Activated CD4-positive, alpha-beta T cell treated with anti-CD3 and anti-CD28 coated beads, Interleukin-2, amount 10 ng/mL, durations not matched to agents 7 days and 5 days (primary cell): Measurements from ENCODE around the gene C19orf44. TPM values are rescaled to one million over a fixed set of nuclear protein-coding genes. Genes with fewer than 3 reads are reported as not detected.
"Not testable (repeated sequence)": the region's sequence is repeated elsewhere in the genome, so short reads cannot be mapped to it uniquely, and the experiment has no call there.

Experiments used
- CTCF ChIA-PET: fragments of 350-600 bp; sonication (Branson Sonifier 250); formaldehyde crosslinking; loops from one replicate; lab custom pipeline; 2021; ENCODE audit warnings: antibody characterized with exemption; lab: Charles Lee
- POLR2A ChIA-PET: fragments of 350-600 bp; sonication (Branson Sonifier 250); formaldehyde crosslinking; loops from one replicate; lab custom pipeline; 2021; ENCODE audit warnings: antibody characterized with exemption; lab: Charles Lee
- DNase-seq: peaks from one replicate; pipeline ENCODE4 v3.0.0-alpha.2; 2020
- H3K27ac Mint-ChIP-seq: one replicate; pipeline ENCODE4 v1.8.0; 2021; ENCODE audit warnings: mild to moderate bottlenecking, moderate library complexity, mixed read lengths
- H3K27me3 Mint-ChIP-seq: one replicate; pipeline ENCODE4 v1.8.0; 2021; ENCODE audit warnings: mixed read lengths
- H3K36me3 Mint-ChIP-seq: one replicate; pipeline ENCODE4 v1.8.0; 2021; ENCODE audit warnings: low read depth, mixed read lengths
- H3K4me1 Mint-ChIP-seq: one replicate; pipeline ENCODE4 v1.8.0; 2021; ENCODE audit warnings: mixed read lengths
- H3K4me3 Mint-ChIP-seq: one replicate; pipeline ENCODE4 v1.8.0; 2021; ENCODE audit warnings: mild to moderate bottlenecking, moderate library complexity, mixed read lengths
- H3K9me3 Mint-ChIP-seq: one replicate; pipeline ENCODE4 v1.8.0; 2021; ENCODE audit warnings: mixed read lengths
- total RNA-seq, 2 experiments: library from RNA; stranded (reverse); gene quantifications; one replicate each; pipeline ENCODE4 v1.2.3, GENCODE V29; 2021

C19orf44 gene
- total RNA-seq, 2 experiments from 2014 or later: 3.1 to 3.9 TPM

GRCh38 chr19:16532440-16533234, 36.4 kb downstream of the C19orf44 start:
- Mint-ChIP-seq H3K4me1 (peaks cover 2% of the 10 kb centered on the region), H3K9me3 (no peaks in the 10 kb centered on the region), H3K27me3 (no peaks in the 10 kb centered on the region), H3K36me3 (peaks cover 57% of the 10 kb centered on the region), H3K4me3 (no peak overlapping the region), H3K27ac (no peak overlapping the region)
- POLR2A ChIA-PET: no interaction called here
- CTCF ChIA-PET: interaction anchor here (0.6 to 1.4 kb wide), 2 partner anchors 9 to 207 kb away, joined by 3 to 6 read pairs; no protein-coding TSS in a partner anchor
- no peak for DNase-seq

DNA sequence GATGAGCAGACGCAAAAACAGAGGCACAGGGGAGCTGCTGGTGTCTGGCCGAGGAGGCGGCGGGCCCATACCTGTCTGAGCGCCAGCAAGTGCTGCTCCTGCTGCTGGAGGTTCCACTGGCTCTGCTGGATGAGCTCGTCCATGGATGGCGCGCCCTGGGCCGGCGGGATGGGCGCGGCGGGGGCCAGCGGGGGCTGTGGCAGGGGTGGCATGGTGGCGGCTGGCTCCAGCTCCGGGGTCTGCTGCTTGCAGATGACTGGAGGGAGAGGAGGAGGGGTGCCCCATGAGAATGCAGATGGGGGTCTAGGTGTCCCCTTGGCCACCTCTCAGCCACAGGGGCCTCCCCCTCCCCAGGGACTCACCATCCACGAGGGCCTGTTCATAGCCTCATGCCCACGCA, 39.2 kb downstream of the C19orf44 start:
- Mint-ChIP-seq H3K27ac (peak overlapping the region; percentile 25), H3K4me1 (peaks cover 20% of the 10 kb centered on the region), H3K27me3 (no peaks in the 10 kb centered on the region), H3K4me3 (no peak overlapping the region), H3K36me3 (peaks cover 64% of the 10 kb centered on the region), H3K9me3 (no peaks in the 10 kb centered on the region)
- POLR2A ChIA-PET: interaction anchor here (0.6 kb wide), 1 partner anchor 54 kb away, joined by 4 read pairs; no protein-coding TSS in a partner anchor
- no peak for DNase-seq
- CTCF ChIA-PET: interaction anchor here (0.6 to 0.7 kb wide), 2 partner anchors 38 to 104 kb away, joined by 3 read pairs; no protein-coding TSS in a partner anchor

- Mint-ChIP-seq H3K27me3 (no peaks in the 10 kb centered on the region), H3K4me1 (peaks cover 22% of the 10 kb centered on the region), H3K36me3 (peaks cover 63% of the 10 kb centered on the region), H3K27ac (no peak overlapping the region), H3K9me3 (no peaks in the 10 kb centered on the region), H3K4me3 (no peak overlapping the region)
- ChIA-PET POLR2A (no interaction called here), CTCF (no interaction called here)
- no peak for DNase-seq
Measured at GRCh38 chr19:16536130-16536529, 39.9 kb downstream of the C19orf44 start.

GRCh38 chr19:16537111-16537510, 40.9 kb downstream of the C19orf44 start:
- Mint-ChIP-seq H3K4me1 (peaks cover 28% of the 10 kb centered on the region), H3K27ac (no peak overlapping the region), H3K9me3 (no peaks in the 10 kb centered on the region), H3K27me3 (no peaks in the 10 kb centered on the region), H3K4me3 (no peak overlapping the region), H3K36me3 (peaks cover 63% of the 10 kb centered on the region)
- DNase-seq: no peak
- ChIA-PET POLR2A (no interaction called here), CTCF (no interaction called here)

DNA sequence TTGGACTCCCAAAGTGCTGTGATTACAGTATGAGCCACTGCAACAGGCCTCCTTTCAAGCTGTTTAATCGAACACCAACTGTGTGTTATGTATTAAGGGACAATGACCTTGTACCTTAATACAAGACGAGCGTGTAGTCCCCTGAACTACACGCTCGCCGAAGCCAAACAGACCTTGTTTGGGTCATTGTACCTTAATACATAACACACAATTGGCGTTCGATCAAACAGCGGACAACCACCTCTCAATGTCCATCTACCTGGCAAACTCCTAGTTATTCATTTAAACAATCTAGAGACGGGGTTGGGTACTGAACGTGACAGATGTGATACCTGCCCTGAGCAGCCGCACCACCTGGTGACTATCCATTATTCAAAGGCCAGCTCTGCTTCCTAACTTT, 44.8 kb downstream of the C19orf44 start:
- DNase-seq: no peak
- Mint-ChIP-seq H3K4me1 (peaks cover 48% of the 10 kb centered on the region), H3K36me3 (peaks cover 52% of the 10 kb centered on the region), H3K9me3 (no peaks in the 10 kb centered on the region), H3K27ac (peak overlapping the region; percentile 70), H3K4me3 (peak overlapping the region; percentile 94), H3K27me3 (no peaks in the 10 kb centered on the region)
- ChIA-PET POLR2A (no interaction called here), CTCF (interaction anchor here (0.9 to 2.1 kb wide), 2 partner anchors 8 to 24 kb away, joined by 3 to 5 read pairs; no protein-coding TSS in a partner anchor)

DNA sequence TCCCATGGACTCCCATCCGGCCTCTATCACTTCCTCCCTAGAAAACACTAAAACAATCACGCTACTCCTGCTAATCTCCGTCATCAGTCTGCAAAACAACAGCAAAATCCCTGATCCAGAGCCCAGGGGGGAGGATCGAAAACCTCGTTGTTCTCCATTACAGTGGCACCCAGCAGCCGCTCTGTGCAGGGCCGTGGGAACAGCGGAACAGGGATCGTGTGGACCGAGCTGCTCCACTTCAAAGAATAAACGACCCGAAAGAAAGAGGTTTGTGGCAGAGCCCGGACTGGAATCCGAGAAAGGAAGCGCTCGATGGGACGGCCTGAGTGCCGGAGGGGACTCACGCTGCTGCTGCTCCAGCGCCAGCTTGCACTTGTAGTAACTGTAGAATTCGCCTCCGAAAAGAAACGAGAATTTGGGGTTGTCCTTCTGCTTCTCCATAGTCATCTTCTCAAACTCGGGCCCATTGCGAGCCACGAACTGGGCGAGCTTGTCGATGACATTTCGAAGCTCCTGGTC, 45.4 kb downstream of the C19orf44 start:
- Mint-ChIP-seq H3K36me3 (peaks cover 49% of the 10 kb centered on the region), H3K27me3 (no peaks in the 10 kb centered on the region)
- DNase-seq: peak; percentile 29

DNA sequence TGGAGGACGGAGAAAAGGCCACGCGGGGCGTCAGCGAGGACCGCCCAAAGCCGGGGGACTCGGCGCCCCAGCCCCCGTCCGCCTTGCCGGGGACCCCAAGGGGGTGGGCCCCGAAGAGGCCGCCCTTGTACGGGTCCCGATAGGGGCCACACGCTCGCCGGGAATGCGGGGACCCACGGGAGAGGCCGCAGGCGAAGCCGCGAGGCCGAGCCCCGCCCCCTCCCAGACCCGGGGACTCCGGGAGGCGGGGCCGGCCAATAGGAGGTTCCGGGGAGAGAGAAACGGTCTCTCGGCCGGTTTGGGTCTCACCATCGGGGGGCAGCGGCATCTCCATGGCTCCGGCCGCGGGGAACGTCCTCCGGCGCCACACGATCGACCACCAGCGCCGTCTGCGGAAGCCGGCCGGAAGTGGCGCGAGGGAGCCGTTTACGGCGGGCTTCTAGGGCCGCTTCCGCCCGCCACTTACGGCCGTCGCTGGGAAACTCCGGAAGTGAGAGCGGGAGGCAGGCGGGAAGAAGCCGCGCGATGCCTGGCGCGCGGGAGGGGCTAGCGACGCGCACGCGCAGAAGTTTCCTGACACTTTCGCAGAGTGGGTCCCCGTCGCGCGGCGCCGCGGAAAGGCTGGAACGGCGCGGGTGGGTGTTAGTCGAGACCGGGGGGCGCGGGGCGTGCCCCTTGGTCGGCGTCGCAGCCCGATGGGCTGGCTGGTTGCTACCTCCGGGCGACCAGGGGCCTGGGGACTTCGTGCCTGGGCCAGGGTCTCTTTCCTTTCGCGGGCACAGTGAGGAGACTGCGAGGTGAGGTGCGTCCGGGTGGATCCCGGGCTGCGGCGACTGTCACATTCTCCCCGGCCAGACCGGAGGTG, 46.1 kb downstream of the C19orf44 start, which contains the start of gene CHERP:
TSS of gene CHERP (minus strand) at position 393 of the 865 bp plus-strand sequence. CDS start at position 334, 59 bp downstream.
- Mint-ChIP-seq H3K27ac (peak within 1 kb of the TSS; percentile 96), H3K36me3 (peaks cover 44% of the 10 kb centered on the region), H3K27me3 (no peaks in the 10 kb centered on the region), H3K4me1 (peaks cover 49% of the 10 kb centered on the region), H3K4me3 (peak within 1 kb of the TSS; percentile 94), H3K9me3 (no peaks in the 10 kb centered on the region)
- peak; percentile 96 for DNase-seq
- POLR2A ChIA-PET: no interaction called here
- CTCF ChIA-PET: interaction anchor here (0.6 to 0.9 kb wide), 3 partner anchors 9 to 87 kb away, joined by 3 read pairs; no protein-coding TSS in a partner anchor

More for the DNA sequence above, 45.4 kb downstream of the C19orf44 start:
- Mint-ChIP-seq H3K27ac (peak overlapping the region; percentile 70), H3K4me1 (peaks cover 49% of the 10 kb centered on the region), H3K4me3 (peak overlapping the region; percentile 94), H3K9me3 (no peaks in the 10 kb centered on the region)
- ChIA-PET POLR2A (no interaction called here), CTCF (interaction anchor here (0.6 to 2.1 kb wide), 4 partner anchors 9 to 87 kb away, joined by 3 to 5 read pairs (median 3); no protein-coding TSS in a partner anchor)

DNA sequence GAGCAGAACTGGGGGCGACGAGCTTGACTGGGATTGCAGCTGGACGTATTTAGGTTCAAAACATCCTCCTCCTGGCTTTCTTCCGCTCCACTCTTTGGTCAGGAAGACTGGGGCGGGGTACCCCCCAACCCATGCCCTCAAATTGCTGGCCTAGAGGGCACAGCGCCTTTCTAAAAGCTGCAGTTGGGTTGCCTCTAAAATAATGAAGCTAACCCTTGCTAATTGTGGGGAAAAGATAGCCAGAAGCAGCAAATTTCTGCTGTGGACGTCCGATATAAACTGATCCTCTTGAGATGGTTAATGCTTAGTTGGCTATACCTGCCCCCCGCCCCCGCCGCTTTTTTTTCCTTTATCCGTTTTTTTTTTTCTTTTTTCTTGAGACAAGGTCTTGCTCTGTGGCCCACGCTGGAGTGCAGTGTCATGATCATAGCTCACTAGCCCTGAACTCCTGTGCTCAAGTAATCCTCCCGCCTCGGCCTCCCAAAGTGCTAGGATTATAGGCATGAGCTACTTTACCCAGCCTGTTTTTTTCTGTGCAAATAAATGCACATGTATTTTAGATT, 46.8 kb downstream of the C19orf44 start:
- DNase-seq: no peak
- Mint-ChIP-seq H3K27me3 (no peaks in the 10 kb centered on the region), H3K4me3 (peak overlapping the region; percentile 94), H3K36me3 (peaks cover 37% of the 10 kb centered on the region), H3K27ac (peak overlapping the region; percentile 96), H3K4me1 (peaks cover 43% of the 10 kb centered on the region), H3K9me3 (no peaks in the 10 kb centered on the region)
- CTCF ChIA-PET: interaction anchor here (1.0 kb wide), 1 partner anchor 84 kb away, joined by 3 read pairs; no protein-coding TSS in a partner anchor
- POLR2A ChIA-PET: no interaction called here

DNA sequence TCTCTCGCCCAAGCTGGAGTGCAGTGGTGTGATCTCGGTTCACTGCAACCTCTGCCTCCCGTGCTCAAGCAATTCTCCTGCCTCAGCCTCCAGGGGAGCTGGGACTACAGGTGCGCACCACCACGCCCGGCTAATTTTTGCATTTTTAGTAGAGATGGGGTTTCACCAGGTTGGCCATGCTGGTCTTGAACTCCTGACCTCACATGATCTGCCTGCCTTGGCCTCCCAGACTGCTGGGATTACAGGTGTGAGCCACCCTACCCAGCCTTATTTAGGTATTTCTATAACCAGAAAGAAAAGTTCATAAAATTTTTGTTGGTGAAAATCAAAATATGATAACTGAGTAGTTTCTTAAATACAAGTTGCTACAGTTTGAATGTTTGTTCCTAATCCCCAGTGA, 47.5 kb downstream of the C19orf44 start:
- POLR2A ChIA-PET, H3K27me3 Mint-ChIP-seq, H3K9me3 Mint-ChIP-seq, DNase-seq: not testable (repeated sequence)
- CTCF ChIA-PET: interaction anchor here (1.0 to 1.6 kb wide), 2 partner anchors 43 to 83 kb away, joined by 3 to 5 read pairs; no protein-coding TSS in a partner anchor
- Mint-ChIP-seq H3K27ac (peak overlapping the region; percentile 96), H3K4me1 (peaks cover 38% of the 10 kb centered on the region), H3K4me3 (peak overlapping the region; percentile 94), H3K36me3 (peaks cover 30% of the 10 kb centered on the region)

DNA sequence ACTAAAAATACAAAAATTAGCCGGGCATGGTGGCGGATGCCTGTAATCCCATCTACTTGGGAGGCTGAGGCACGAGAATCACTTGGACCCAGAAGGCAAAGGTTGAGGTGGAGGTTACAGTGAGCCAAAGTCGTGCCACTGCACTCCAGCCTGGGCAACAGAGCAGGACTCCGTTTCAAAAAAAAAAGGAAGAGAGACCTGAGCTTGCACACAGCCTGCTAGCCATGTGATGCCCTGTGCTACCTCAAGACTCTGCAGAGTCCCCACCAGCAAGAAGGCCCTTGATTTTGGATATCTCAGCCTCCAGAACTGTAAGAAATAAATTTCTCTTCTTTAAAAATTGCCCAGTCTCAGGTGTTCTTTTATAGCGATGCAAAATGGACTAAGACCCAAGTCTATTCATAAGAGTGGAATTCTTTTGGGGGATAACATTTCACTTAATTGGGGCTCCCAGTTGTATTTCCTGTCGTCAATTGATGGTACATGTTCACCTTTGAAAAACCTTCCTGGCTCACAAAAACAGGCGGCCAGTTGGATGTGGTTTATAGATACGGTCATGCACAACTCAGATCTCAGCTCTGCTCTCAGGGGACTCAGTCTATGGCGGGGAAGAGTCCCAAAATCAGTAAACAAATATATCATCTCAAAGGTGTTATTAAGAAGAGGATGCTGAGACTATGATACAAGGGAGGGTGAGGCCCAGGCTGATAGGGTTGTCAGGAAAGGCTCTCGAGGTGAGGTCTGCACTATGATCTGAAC, 48.5 kb downstream of the C19orf44 start:
- CTCF ChIA-PET: interaction anchor here (1.6 kb wide), 1 partner anchor 42 kb away, joined by 5 read pairs; no protein-coding TSS in a partner anchor

GRCh38 chr19:16548956-16549355, 52.8 kb downstream of the C19orf44 start:
- no peak for DNase-seq
- ChIA-PET CTCF (interaction anchor here (0.7 to 1.2 kb wide), 2 partner anchors 14 to 1304 kb away, joined by 3 to 4 read pairs; no protein-coding TSS in a partner anchor), POLR2A (no interaction called here)
- Mint-ChIP-seq H3K36me3 (peaks cover 22% of the 10 kb centered on the region), H3K4me1 (peaks cover 24% of the 10 kb centered on the region), H3K27ac (no peak overlapping the region), H3K4me3 (no peak overlapping the region), H3K9me3 (no peaks in the 10 kb centered on the region), H3K27me3 (no peaks in the 10 kb centered on the region)

More for the DNA sequence above, 48.5 kb downstream of the C19orf44 start:
- DNase-seq: no peak
- H3K9me3 Mint-ChIP-seq: no peaks in the 10 kb centered on the region
- H3K36me3 Mint-ChIP-seq: peaks cover 22% of the 10 kb centered on the region
- peak overlapping the region; percentile 10 for H3K27ac Mint-ChIP-seq
- POLR2A ChIA-PET: no interaction called here
- H3K4me3 Mint-ChIP-seq: peak overlapping the region; percentile 0
- H3K27me3 Mint-ChIP-seq: no peaks in the 10 kb centered on the region
- H3K4me1 Mint-ChIP-seq: peaks cover 36% of the 10 kb centered on the region
